Transverse colon (tissue), 3 donors: ENCODE data around the gene MYBPC2.

ENCODE experiments used
- POLR2A ChIP-seq: fragments of 450-650 bp; IDR thresholded peaks from one replicate; pipeline ENCODE4 v1.6.1; 2016; ENCODE audit warnings: antibody characterized with exemption, mild to moderate bottlenecking, moderate library complexity
- TF ChIP-seq, protein P1 (sequence below), 5 experiments: fragments of 200-600 bp in 3 of 5; fragments of 450-650 bp in 2 of 5; sonication (generic) in 3 of 5; IDR thresholded peaks; 1 replicate in 2 of 5; 2 replicates in 3 of 5; pipeline ENCODE4 v1.5.1; 2016 to 2017; ENCODE audit warnings: antibody characterized with exemption in 5 of 5, inconsistent platforms in 3 of 5, mild to moderate bottlenecking in 2 of 5, moderate library complexity in 1 of 5

DNA sequence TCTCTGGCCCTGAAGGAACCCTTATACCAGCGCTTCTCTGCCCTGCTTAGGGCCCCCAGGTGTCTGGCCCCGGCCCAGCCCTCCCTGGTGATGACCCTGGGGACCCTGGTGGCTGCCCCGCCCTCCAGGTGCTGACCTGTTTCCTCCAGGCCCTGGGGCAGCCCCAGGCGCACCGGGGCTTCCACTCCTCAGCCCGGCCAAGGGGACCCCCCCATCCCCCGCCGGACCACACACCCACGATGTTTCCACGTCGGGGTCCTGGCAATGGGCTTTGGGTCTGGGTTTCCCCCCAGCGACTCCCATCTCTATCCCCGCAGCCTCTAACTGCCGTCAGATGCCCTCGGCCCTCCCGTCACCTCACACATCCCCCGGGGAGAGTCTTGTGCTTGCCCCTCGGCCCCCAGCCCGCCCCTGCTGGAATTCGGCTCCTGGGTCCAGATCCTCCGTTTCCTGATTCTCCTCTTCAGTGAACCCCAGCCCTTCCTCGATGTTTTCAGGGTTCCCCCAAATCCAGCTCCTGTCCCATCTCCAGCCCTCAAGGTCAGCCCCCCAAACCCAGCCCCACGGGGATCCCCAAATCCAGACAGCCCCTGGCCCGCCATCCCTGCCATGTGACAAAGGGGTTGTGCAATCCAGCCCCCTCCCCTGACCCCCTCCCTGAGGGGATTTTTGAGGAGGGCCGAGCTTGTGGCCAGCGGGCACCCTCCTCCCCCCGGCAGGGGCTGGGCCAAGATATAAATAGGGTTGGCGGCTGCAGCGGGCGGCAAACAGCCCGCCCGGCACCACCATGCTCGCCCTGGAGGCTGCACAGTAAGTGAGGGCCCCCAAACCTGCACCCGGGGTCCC lies 14.3 kb upstream of the MYBPC2 start, which contains the start of gene SPIB:
- peak; percentile 38 for TF ChIP-seq POLR2A
- TF ChIP-seq, protein P1, sequence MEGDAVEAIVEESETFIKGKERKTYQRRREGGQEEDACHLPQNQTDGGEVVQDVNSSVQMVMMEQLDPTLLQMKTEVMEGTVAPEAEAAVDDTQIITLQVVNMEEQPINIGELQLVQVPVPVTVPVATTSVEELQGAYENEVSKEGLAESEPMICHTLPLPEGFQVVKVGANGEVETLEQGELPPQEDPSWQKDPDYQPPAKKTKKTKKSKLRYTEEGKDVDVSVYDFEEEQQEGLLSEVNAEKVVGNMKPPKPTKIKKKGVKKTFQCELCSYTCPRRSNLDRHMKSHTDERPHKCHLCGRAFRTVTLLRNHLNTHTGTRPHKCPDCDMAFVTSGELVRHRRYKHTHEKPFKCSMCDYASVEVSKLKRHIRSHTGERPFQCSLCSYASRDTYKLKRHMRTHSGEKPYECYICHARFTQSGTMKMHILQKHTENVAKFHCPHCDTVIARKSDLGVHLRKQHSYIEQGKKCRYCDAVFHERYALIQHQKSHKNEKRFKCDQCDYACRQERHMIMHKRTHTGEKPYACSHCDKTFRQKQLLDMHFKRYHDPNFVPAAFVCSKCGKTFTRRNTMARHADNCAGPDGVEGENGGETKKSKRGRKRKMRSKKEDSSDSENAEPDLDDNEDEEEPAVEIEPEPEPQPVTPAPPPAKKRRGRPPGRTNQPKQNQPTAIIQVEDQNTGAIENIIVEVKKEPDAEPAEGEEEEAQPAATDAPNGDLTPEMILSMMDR (IDR thresholded peaks at IDR 0.05): no peak
